Activated gamma-delta T cell treated with Interleukin-2 at 50 U/mL for 16 hours (primary cell): ENCODE results near the gene LRP5.

Source experiments
- DNase-seq: peaks from one replicate; pipeline ENCODE4 v3.0.0-alpha.2; 2020

The LRP5 gene

GRCh38 chr11:68347841-68348240 lies 35.5 kb downstream of the LRP5 start:
- DNase-seq: no peak

GRCh38 chr11:68349461-68350249 lies 37.3 kb downstream of the LRP5 start:
- no peak for DNase-seq

GRCh38 chr11:68350759-68351449 lies 38.5 kb downstream of the LRP5 start:
- no peak for DNase-seq

- no peak for DNase-seq
Observed at GRCh38 chr11:68351450-68352275, 39.3 kb downstream of the LRP5 start.

GRCh38 chr11:68352591-68352990 lies 40.2 kb downstream of the LRP5 start:
- no peak for DNase-seq

GRCh38 chr11:68353118-68353517 lies 40.7 kb downstream of the LRP5 start:
- DNase-seq: no peak

GRCh38 chr11:68353669-68354068 lies 41.3 kb downstream of the LRP5 start:
- no peak for DNase-seq

- DNase-seq: no peak
Observed at GRCh38 chr11:68354148-68354872, 41.9 kb downstream of the LRP5 start.

GRCh38 chr11:68355471-68355870 lies 43.1 kb downstream of the LRP5 start:
- DNase-seq: no peak

GRCh38 chr11:68357568-68357967 lies 45.2 kb downstream of the LRP5 start:
- DNase-seq: no peak

- DNase-seq: no peak
Observed at GRCh38 chr11:68358416-68358815, 46.0 kb downstream of the LRP5 start.

GRCh38 chr11:68361702-68362101 lies 49.3 kb downstream of the LRP5 start:
- no peak for DNase-seq

- no peak for DNase-seq
Observed at GRCh38 chr11:68362801-68363379, 50.5 kb downstream of the LRP5 start.

- DNase-seq: no peak
Observed at GRCh38 chr11:68363776-68364175, 51.4 kb downstream of the LRP5 start.

GRCh38 chr11:68364581-68364980 lies 52.2 kb downstream of the LRP5 start:
- no peak for DNase-seq

GRCh38 chr11:68365943-68366435 lies 53.6 kb downstream of the LRP5 start:
- no peak for DNase-seq

- DNase-seq: no peak
Observed at GRCh38 chr11:68367252-68367651, 54.9 kb downstream of the LRP5 start.

GRCh38 chr11:68369756-68370155 lies 57.4 kb downstream of the LRP5 start:
- no peak for DNase-seq

GRCh38 chr11:68370211-68371111 lies 58.1 kb downstream of the LRP5 start:
- no peak for DNase-seq

GRCh38 chr11:68371171-68372041 lies 59.0 kb downstream of the LRP5 start:
- no peak for DNase-seq
